Sigmoid colon (tissue), 7 donors: ENCODE results near the gene SIGMAR1. TPM values are rescaled to one million over a fixed set of nuclear protein-coding genes. Genes with fewer than 3 reads are reported as not detected.

Experiments
- DNase-seq: peaks from one replicate; pipeline ENCODE4 v3.0.0-alpha.2; 2019
- H3K27ac ChIP-seq, 4 donors: fragments of 200-600 bp; sonication (generic); one replicate each; pipeline ENCODE4 v1.5.1; 2016 to 2019; ENCODE audit warnings: mild to moderate bottlenecking in 1 of 4
- H3K27me3 ChIP-seq, 3 donors: fragments of 200-600 bp; sonication (generic); one replicate each; pipeline ENCODE4 v1.5.1; 2019; ENCODE audit warnings: mild to moderate bottlenecking in 1 of 3
- H3K36me3 ChIP-seq, 4 donors: fragments of 200-600 bp; sonication (generic); one replicate each; pipeline ENCODE4 v1.5.1; 2016 to 2019
- H3K4me1 ChIP-seq, 4 donors: fragments of 200-600 bp; sonication (generic); one replicate each; pipeline ENCODE4 v1.5.1; 2017 to 2019
- H3K4me3 ChIP-seq, 4 donors: fragments of 200-600 bp; sonication (generic); one replicate each; pipeline ENCODE4 v1.5.1; 2017 to 2019; ENCODE audit warnings: mild to moderate bottlenecking in 2 of 4, moderate library complexity in 1 of 4
- H3K9me3 ChIP-seq, 4 donors: fragments of 200-600 bp in 3 of 4; sonication (generic) in 3 of 4; one replicate each; pipeline versions ENCODE4 v1.5.1 to v1.6.1; 2013 to 2019
- CTCF ChIP-seq, 4 experiments: fragments of 450-650 bp in 3 of 4; fragments of 200-600 bp in 1 of 4; IDR thresholded peaks; one replicate each; pipeline ENCODE4 v1.5.1; 2016 to 2019; ENCODE audit warnings: antibody characterized with exemption in 4 of 4, mild to moderate bottlenecking in 3 of 4, moderate library complexity in 2 of 4
- EP300 ChIP-seq, 4 donors: sonication (generic); formaldehyde crosslinking; IDR thresholded peaks; one replicate each; pipeline ENCODE4 v1.6.1; 2017; ENCODE audit warnings: antibody characterized with exemption in 4 of 4
- POLR2A ChIP-seq, 2 donors: fragments of 450-650 bp; IDR thresholded peaks; one replicate each; pipeline ENCODE4 v1.6.1; 2016; ENCODE audit warnings: antibody characterized with exemption in 2 of 2, mild to moderate bottlenecking in 2 of 2, moderate library complexity in 2 of 2
- POLR2AphosphoS5 ChIP-seq, 4 donors: sonication (generic); formaldehyde crosslinking; IDR thresholded peaks; one replicate each; pipeline ENCODE4 v1.6.1; 2017; ENCODE audit warnings: antibody characterized with exemption in 4 of 4
- WGBS, 2 donors: extraction: QIAGEN DNeasy Blood & Tissue Kit; methylation state at CpG; one replicate each; pipeline ENCODE4 v1.1.7; 2013; 5-methylcytosine and 5-hydroxymethylcytosine counted together
- intact Hi-C: fragments of 100-400 bp; cut with DNase I; formaldehyde crosslinking; loops from one replicate; pipeline ENCODE4 v1.15.1; 2023
- polyA plus RNA-seq, 3 donors: library from polyadenylated mRNA; stranded (reverse); fragments of 200-250 nt; gene quantifications; one replicate each; pipeline ENCODE4 v1.2.3, GENCODE V29; 2013
- total RNA-seq, 4 donors: library from RNA; depleted of rRNA; stranded (reverse); fragments of >200 nt; gene quantifications; one replicate each; pipeline ENCODE4 v1.1.0, GENCODE V29; 2016
- donor health status: healthy with polysubstance abuse.
- donor health status: Bipolar disorder and iron deficiency.
- donor health status: healthy.

The SIGMAR1 gene
- total and polyA plus RNA-seq, 7 donors = 12.0 to 82.6 (median 70.6) TPM

DNA sequence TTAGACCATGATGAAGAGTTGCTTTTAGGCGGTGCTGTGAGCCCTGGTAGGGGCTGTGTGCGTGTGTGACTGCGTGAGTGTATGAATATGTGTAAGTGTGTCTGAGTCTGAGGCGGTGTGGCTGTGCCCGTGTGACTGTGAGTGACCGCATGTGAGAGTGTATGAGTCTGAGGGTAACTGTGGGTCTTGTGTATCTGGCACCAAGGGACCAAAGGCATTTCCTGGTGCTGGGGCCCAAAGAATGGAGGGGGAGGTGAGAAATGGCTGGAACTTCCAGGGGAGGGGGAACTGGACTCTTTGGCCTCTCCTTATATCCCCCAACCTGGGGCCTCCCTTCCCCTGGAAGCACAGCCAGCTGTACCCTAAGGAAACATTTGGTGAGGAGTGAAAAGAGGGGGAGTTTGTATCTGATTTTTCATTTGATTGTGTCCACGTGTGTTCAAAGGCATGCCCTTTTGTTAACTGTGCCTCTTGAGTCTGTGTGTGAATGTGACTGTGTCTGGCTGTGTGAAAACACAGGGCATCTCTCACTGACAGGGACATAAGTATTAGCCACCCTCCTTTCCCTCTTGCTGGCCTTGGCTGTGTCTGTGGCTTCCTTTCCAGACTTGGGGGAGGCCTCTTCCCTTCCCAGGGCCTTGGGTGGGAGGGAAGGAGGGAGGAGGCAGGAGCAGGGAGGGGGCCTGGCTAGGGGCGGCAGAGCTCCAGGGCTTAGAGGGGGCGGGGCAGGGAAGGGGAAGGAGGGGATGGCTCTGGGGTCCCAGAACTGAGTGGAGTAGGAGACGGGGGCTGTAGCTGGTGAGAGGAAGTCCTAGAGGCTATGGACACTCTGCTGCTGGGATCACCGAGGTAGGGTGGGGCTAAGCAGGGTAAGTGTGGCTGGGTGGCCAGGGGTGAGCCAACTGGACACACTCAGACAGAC lies 15.8 kb upstream of the SIGMAR1 start:
- intact Hi-C loops = loop anchor here (5.0 kb wide), 1 partner anchor 339 kb away; no protein-coding TSS in a partner anchor
- Histone ChIP-seq H3K4me3 (peak overlapping the region in 3 of 4 donors; percentile 48 to 56 (median 52)), H3K36me3 (peaks cover 5 to 38% (median 16%) of the 10 kb centered on the region in 4 donors), H3K4me1 (peaks cover 0 to 67% (median 56%) of the 10 kb centered on the region in 4 donors), H3K27ac (peak overlapping the region; percentile 83 to 91 (median 88)), H3K27me3 (no peaks in the 10 kb centered on the region), H3K9me3 (no peaks in the 10 kb centered on the region)
- DNase-seq = peak; percentile 75
- 57 to 61% methylated on average over 11 of the region's 11 CpGs for WGBS, 2 donors
- TF ChIP-seq POLR2AphosphoS5 (IDR thresholded peaks at IDR 0.05) = peak in 2 of 4 donors; percentile 14 to 52
- TF ChIP-seq CTCF (IDR thresholded peaks at IDR 0.05) = no peak
- no peak for TF ChIP-seq EP300 (IDR thresholded peaks at IDR 0.05)
- TF ChIP-seq POLR2A (IDR thresholded peaks at IDR 0.05) = no peak

DNA sequence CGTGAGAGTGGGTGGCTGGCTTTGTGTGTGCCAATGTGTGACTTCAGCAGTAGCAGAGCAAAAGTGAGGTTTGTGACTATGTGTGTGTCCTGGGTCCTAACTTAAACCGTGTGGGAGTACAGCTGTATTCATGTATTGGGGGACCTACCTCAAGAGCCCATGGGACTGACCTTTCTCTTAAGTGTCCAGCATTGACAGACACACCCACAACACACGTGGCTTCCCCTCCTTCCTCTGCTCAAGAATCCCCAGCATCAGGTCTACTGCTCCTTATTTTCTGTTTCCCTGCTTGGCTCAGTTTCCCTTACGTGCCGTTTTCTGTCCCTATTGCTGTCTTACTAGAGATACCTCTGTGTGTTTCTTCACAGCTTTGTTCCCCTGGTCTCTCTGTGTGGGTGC lies 15.0 kb upstream of the SIGMAR1 start:
- intact Hi-C loops = loop anchor here (5.0 kb wide), 1 partner anchor 340 kb away; no protein-coding TSS in a partner anchor
- TF ChIP-seq CTCF (IDR thresholded peaks at IDR 0.05) (no peak), EP300 (IDR thresholded peaks at IDR 0.05) (no peak), POLR2AphosphoS5 (IDR thresholded peaks at IDR 0.05) (no peak), POLR2A (IDR thresholded peaks at IDR 0.05) (no peak)

DNA sequence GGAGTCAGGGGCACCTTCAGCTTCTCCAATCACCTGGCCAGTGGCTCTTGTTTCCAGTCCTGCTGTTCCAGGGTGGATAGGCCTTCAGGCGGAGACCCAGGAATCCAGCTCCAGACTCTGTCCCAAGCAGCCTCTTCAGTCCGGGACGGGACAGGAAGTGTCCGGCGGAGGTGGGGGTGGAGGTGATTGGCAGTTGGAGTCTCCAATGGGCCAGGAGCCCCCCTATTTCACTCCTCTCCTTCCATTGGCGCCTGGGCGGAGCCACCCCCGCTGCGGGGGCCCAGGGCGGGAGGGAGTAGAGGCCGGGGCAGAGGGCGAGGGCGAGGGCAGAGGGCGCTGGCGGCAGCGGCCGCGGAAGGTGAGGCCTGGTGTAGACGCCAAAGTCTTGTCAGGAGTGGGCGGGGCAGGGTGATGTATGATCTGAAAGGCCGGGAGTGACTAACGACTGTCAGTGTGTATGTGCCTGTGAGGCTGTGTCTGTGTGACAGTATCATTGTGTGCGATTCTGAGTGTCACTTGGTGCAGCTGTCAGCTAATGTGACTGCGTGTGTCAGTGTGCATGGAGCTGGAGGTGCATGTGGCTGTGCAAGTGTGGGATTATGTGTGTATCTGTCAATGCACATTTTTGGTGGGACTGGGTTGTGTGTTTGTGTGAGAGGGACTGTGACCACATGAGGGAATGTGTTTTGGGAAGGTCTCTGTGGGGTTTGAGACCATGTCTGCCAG lies 14.5 kb upstream of the SIGMAR1 start, which contains the start of gene IL11RA:
Gene IL11RA (plus strand): TSS at position 310 of the 726 bp plus-strand sequence. CDS start 3,033 bp downstream, outside the sequence.
- intact Hi-C loops = loop anchor here (5.0 kb wide), 1 partner anchor 340 kb away; no protein-coding TSS in a partner anchor
- Histone ChIP-seq H3K36me3 (peaks cover 5 to 29% (median 14%) of the 10 kb centered on the region in 4 donors), H3K27ac (peak within 1 kb of the TSS; percentile 83 to 91 (median 88)), H3K9me3 (no peaks in the 10 kb centered on the region), H3K4me3 (peak within 1 kb of the TSS; percentile 43 to 56 (median 50)), H3K27me3 (no peaks in the 10 kb centered on the region), H3K4me1 (peaks cover 0 to 80% (median 69%) of the 10 kb centered on the region in 4 donors)
- peak in 1 of 2 donors; percentile 47 for TF ChIP-seq POLR2A (IDR thresholded peaks at IDR 0.05)
- no peak for TF ChIP-seq EP300 (IDR thresholded peaks at IDR 0.05)
- peak; percentile 41 to 84 (median 74) for TF ChIP-seq POLR2AphosphoS5 (IDR thresholded peaks at IDR 0.05)
- DNase-seq = peak; percentile 97
- 6 to 28% methylated on average over 24 of the region's 24 CpGs for WGBS, 2 donors

More for the DNA sequence above, 15.0 kb upstream of the SIGMAR1 start:
- Histone ChIP-seq H3K9me3 (no peaks in the 10 kb centered on the region), H3K4me3 (peak overlapping the region; percentile 43 to 56 (median 50)), H3K27ac (peak overlapping the region; percentile 83 to 91 (median 88)), H3K36me3 (peaks cover 5 to 34% (median 17%) of the 10 kb centered on the region in 4 donors), H3K27me3 (no peaks in the 10 kb centered on the region), H3K4me1 (peaks cover 0 to 75% (median 64%) of the 10 kb centered on the region in 4 donors)
- DNase-seq = no peak
- 20 to 44% methylated on average over 5 of the region's 5 CpGs for WGBS, 2 donors

- Histone ChIP-seq H3K4me1 (peaks cover 0 to 80% (median 70%) of the 10 kb centered on the region in 4 donors), H3K27me3 (no peaks in the 10 kb centered on the region), H3K9me3 (no peaks in the 10 kb centered on the region), H3K36me3 (peaks cover 5 to 29% (median 14%) of the 10 kb centered on the region in 4 donors), H3K27ac (peak overlapping the region; percentile 83 to 91 (median 88)), H3K4me3 (peak overlapping the region; percentile 43 to 56 (median 50))
- DNase-seq = peak; percentile 81
- intact Hi-C loops = loop anchor here (5.0 kb wide), 1 partner anchor 341 kb away; no protein-coding TSS in a partner anchor
- 42 to 66% methylated on average over 4 of the region's 4 CpGs for WGBS, 2 donors
- TF ChIP-seq CTCF (IDR thresholded peaks at IDR 0.05) = no peak
- no peak for TF ChIP-seq POLR2AphosphoS5 (IDR thresholded peaks at IDR 0.05)
- no peak for TF ChIP-seq POLR2A (IDR thresholded peaks at IDR 0.05)
These were observed 13.7 kb upstream of the SIGMAR1 start for GRCh38 chr9:34651321-34651720.
